HepG2 (cell line): Measurements from ENCODE around the gene IKBIP. TPM values are rescaled to one million over a fixed set of nuclear protein-coding genes. Genes with fewer than 3 reads are reported as not detected.

Source experiments
- CCDC6 ChIP-seq: sonication (generic); formaldehyde crosslinking; IDR thresholded peaks from 2 replicates; pipeline ENCODE4 v1.8.1; 2022; ENCODE audit warnings: mild to moderate bottlenecking, missing genetic modification reagents, moderate library complexity
- DMAP1 ChIP-seq: IDR thresholded peaks from 2 replicates; pipeline ENCODE4 v1.6.1; 2016
- POGZ ChIP-seq: sonication (generic); formaldehyde crosslinking; IDR thresholded peaks from 2 replicates; pipeline ENCODE4 v1.4.0; 2020; ENCODE audit warnings: mild to moderate bottlenecking, missing genetic modification reagents
- SMAD3 ChIP-seq: sonication (generic); formaldehyde crosslinking; IDR thresholded peaks from 2 replicates; pipeline ENCODE4 v1.4.0; 2020; ENCODE audit warnings: missing genetic modification reagents
- SNAPC4 ChIP-seq: sonication (generic); formaldehyde crosslinking; IDR thresholded peaks from 2 replicates; pipeline ENCODE4 v1.4.0; 2020; ENCODE audit warnings: mild to moderate bottlenecking, missing genetic modification reagents
- SOX13 ChIP-seq, 3 experiments: fragments of 450-650 bp in 1 of 3; sonication (generic) in 1 of 3; formaldehyde crosslinking in 1 of 3; IDR thresholded peaks in 2 of 3; conservative IDR thresholded peaks in 1 of 3; 2 replicates each; pipeline versions ENCODE4 v1.5.0 to v1.6.1; 2016 to 2020; ENCODE audit warnings: antibody characterized with exemption in 1 of 3, mild to moderate bottlenecking in 1 of 3, missing compliant biosample characterization in 1 of 3, missing genetic modification reagents in 1 of 3, moderate library complexity in 1 of 3
- SP5 ChIP-seq: IDR thresholded peaks from 2 replicates; pipeline ENCODE4 v1.6.1; 2016; ENCODE audit warnings: low read depth, borderline replicate concordance
- TCF12 ChIP-seq, 2 experiments: fragments of 450-650 bp in 1 of 2; sonication (generic) in 1 of 2; formaldehyde crosslinking in 1 of 2; IDR thresholded peaks; 2 replicates each; pipeline versions ENCODE4 v1.6.1 to v1.8.0; 2017 to 2022; ENCODE audit warnings: antibody characterized with exemption in 1 of 2, mild to moderate bottlenecking in 1 of 2, missing genetic modification reagents in 1 of 2, moderate library complexity in 1 of 2
- ZBTB7A ChIP-seq: sonication (generic); formaldehyde crosslinking; IDR thresholded peaks from 2 replicates; pipeline ENCODE4 v1.8.0; 2022; ENCODE audit warnings: mild to moderate bottlenecking, missing genetic modification reagents
- ZNF225 ChIP-seq: sonication (generic); formaldehyde crosslinking; IDR thresholded peaks from 2 replicates; pipeline ENCODE4 v1.4.0; 2020; ENCODE audit warnings: mild to moderate bottlenecking, missing genetic modification reagents
- ZNF431 ChIP-seq: sonication (generic); formaldehyde crosslinking; IDR thresholded peaks from 2 replicates; pipeline ENCODE4 v1.9.0; 2022; ENCODE audit warnings: missing genetic modification reagents, low read depth, mild to moderate bottlenecking, borderline replicate concordance
- ZNF547 ChIP-seq: sonication (generic); formaldehyde crosslinking; IDR thresholded peaks from 2 replicates; pipeline ENCODE4 v1.5.1; 2020; ENCODE audit warnings: mild to moderate bottlenecking, missing genetic modification reagents
- ZNF761 ChIP-seq: sonication (generic); formaldehyde crosslinking; conservative IDR thresholded peaks from 2 replicates; pipeline ENCODE4 v1.4.0; 2020; ENCODE audit warnings: mild to moderate bottlenecking, missing genetic modification reagents
- polyA plus RNA-seq, 8 experiments: library from polyadenylated mRNA; depleted of rRNA in 3 of 8; stranded (reverse) in 7 of 8; unstranded in 1 of 8; fragments of >200 nt; fragmentation: Illumina TruSeq in 4 of 8; extraction: Trizol in 4 of 8; gene quantifications; 2 replicates each; pipeline versions ENCODE4 v1.2.1 to v1.2.3, GENCODE V29; 2011 to 2016; ENCODE audit warnings: low read depth in 4 of 8, missing spikeins in 1 of 8, mixed read lengths in 1 of 8; ENCODE audit not compliant: insufficient read depth in 1 of 8
- total RNA-seq, 5 experiments: library from RNA; depleted of rRNA; stranded (reverse); fragments of >200 nt; fragmentation: Illumina TruSeq; extraction: Trizol; gene quantifications; 2 replicates each; pipeline ENCODE4 v1.2.3, GENCODE V29; 2016; ENCODE audit warnings: low read depth in 1 of 5
- TF ChIP-seq, protein P1 (sequence below): sonication (generic); formaldehyde crosslinking; IDR thresholded peaks from 2 replicates; pipeline ENCODE4 v1.5.0; 2020; ENCODE audit warnings: mild to moderate bottlenecking, missing genetic modification reagents, borderline replicate concordance
- TF ChIP-seq, protein P2 (sequence below): sonication (generic); formaldehyde crosslinking; IDR thresholded peaks from 2 replicates; pipeline ENCODE4 v1.4.0; 2020; ENCODE audit warnings: mild to moderate bottlenecking, missing genetic modification reagents
- TF ChIP-seq, protein P3 (sequence below): sonication (generic); formaldehyde crosslinking; IDR thresholded peaks from 2 replicates; pipeline ENCODE4 v1.4.0; 2020; ENCODE audit warnings: missing genetic modification reagents

IKBIP gene
- total and polyA plus RNA-seq, 2 of the 13 experiments (the other 11 are each of a cell fraction or from before 2014, with no cell fraction given) = 20.0 to 55.5 TPM

- TF ChIP-seq, protein P1, sequence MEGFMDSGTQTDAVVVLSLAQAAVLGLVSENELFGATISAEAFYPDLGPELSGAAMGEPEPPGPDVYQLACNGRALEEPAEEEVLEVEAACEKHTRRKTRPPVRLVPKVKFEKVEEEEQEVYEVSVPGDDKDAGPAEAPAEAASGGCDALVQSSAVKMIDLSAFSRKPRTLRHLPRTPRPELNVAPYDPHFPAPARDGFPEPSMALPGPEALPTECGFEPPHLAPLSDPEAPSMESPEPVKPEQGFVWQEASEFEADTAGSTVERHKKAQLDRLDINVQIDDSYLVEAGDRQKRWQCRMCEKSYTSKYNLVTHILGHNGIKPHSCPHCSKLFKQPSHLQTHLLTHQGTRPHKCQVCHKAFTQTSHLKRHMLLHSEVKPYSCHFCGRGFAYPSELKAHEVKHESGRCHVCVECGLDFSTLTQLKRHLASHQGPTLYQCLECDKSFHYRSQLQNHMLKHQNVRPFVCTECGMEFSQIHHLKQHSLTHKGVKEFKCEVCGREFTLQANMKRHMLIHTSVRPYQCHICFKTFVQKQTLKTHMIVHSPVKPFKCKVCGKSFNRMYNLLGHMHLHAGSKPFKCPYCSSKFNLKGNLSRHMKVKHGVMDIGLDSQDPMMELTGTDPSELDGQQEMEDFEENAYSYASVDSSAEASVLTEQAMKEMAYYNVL (CRISPR knock-in tag) = 0 out of 2 replicates have a peak, but pooled peaks have one; percentile 62
- TF ChIP-seq TCF12 (IDR thresholded peaks at IDR 0.05) (no peak), TCF12 (CRISPR knock-in tag; IDR thresholded peaks at IDR 0.05) (peak; percentile 79; the same call in 1 of the 2 replicates), ZBTB7A (CRISPR knock-in tag) (0 out of 2 replicates have a peak, but pooled peaks have one; percentile 57), SMAD3 (0 out of 2 replicates have a peak, but pooled peaks have one; percentile 16), POGZ (peak; percentile 33; the same call in 1 of the 2 replicates), ZNF761 (CRISPR knock-in tag) (peak; percentile 72; the same call in 1 of the 2 replicates), SNAPC4 (CRISPR knock-in tag) (peak; percentile 94; the same call in 1 of the 2 replicates), CCDC6 (CRISPR knock-in tag) (peak; percentile 91), SP5 (CRISPR knock-in tag) (peak; percentile 74; the same call in 1 of the 2 replicates), ZNF547 (CRISPR knock-in tag) (0 out of 2 replicates have a peak, but pooled peaks have one; percentile 15), DMAP1 (CRISPR knock-in tag) (peak; percentile 62), ZNF431 (CRISPR knock-in tag) (no peak), SOX13 (IDR thresholded peaks at IDR 0.05) (no peak), SOX13 (CRISPR knock-in tag; conservative IDR thresholded peaks at IDR 0.05 in 1 of 2, IDR thresholded peaks at IDR 0.05 in 1 of 2) (peak in 1 of 2 experiments; percentile 8; a peak in 1 of 4 replicates), ZNF225 (CRISPR knock-in tag) (peak; percentile 20; the same call in 1 of the 2 replicates)
- TF ChIP-seq, protein P2, sequence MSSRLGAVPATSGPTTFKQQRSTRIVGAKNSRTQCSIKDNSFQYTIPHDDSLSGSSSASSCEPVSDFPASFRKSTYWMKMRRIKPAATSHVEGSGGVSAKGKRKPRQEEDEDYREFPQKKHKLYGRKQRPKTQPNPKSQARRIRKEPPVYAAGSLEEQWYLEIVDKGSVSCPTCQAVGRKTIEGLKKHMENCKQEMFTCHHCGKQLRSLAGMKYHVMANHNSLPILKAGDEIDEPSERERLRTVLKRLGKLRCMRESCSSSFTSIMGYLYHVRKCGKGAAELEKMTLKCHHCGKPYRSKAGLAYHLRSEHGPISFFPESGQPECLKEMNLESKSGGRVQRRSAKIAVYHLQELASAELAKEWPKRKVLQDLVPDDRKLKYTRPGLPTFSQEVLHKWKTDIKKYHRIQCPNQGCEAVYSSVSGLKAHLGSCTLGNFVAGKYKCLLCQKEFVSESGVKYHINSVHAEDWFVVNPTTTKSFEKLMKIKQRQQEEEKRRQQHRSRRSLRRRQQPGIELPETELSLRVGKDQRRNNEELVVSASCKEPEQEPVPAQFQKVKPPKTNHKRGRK = no peak; the same call in 1 of the 2 replicates
- TF ChIP-seq, protein P3, sequence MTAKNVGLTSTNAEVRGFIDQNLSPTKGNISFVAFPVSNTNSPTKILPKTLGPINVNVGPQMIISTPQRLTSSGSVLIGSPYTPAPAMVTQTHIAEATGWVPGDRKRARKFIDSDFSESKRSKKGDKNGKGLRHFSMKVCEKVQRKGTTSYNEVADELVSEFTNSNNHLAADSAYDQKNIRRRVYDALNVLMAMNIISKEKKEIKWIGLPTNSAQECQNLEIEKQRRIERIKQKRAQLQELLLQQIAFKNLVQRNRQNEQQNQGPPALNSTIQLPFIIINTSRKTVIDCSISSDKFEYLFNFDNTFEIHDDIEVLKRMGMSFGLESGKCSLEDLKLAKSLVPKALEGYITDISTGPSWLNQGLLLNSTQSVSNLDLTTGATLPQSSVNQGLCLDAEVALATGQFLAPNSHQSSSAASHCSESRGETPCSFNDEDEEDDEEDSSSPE = peak; percentile 93
Measured at GRCh38 chr12:98644712-98645571, at the start of gene IKBIP, which contains the start of gene APAF1 (continued).
